Central memory CD8-positive, alpha-beta T cell (primary cell): ENCODE results near the gene DUSP15.

Experiments
- ATAC-seq: fragments of 150-1000 bp; cut with Tn5 transposase; replicated peaks from 2 replicates; pipeline ENCODE4 v1.10.0; 2022; ENCODE audit warnings: mild to moderate bottlenecking, moderate FRiP score, moderate number of reproducible peaks; ENCODE audit not compliant: poor library complexity, severe bottlenecking; ENCODE audit errors: extremely low read depth
- DNase-seq, 2 donors: peaks; one replicate each; pipeline ENCODE4 v3.0.0; 2021; ENCODE audit warnings: low spot score in 2 of 2
- H3K27ac Mint-ChIP-seq: one replicate; pipeline ENCODE4 v1.8.0; 2022; ENCODE audit warnings: low read depth, mild to moderate bottlenecking, moderate library complexity, mixed read lengths
- H3K27me3 Mint-ChIP-seq: one replicate; pipeline ENCODE4 v1.8.0; 2022; ENCODE audit warnings: mixed read lengths
- H3K36me3 Mint-ChIP-seq: one replicate; pipeline ENCODE4 v1.8.0; 2022; ENCODE audit warnings: mild to moderate bottlenecking, moderate library complexity, mixed read lengths; ENCODE audit not compliant: insufficient read depth
- H3K4me1 Mint-ChIP-seq: one replicate; pipeline ENCODE4 v1.8.0; 2022; ENCODE audit warnings: mixed read lengths
- H3K4me3 Mint-ChIP-seq: one replicate; pipeline ENCODE4 v1.8.0; 2022; ENCODE audit warnings: mild to moderate bottlenecking, moderate library complexity, mixed read lengths
- H3K9me3 Mint-ChIP-seq: one replicate; pipeline ENCODE4 v1.8.0; 2022; ENCODE audit warnings: mixed read lengths

DUSP15 gene

GRCh38 chr20:31879143-31879987 is 9.0 kb upstream of the DUSP15 start:
- peak; percentile 45 to 49 for DNase-seq
- peak; percentile 85 for ATAC-seq
- no peaks in the 10 kb centered on the region for H3K9me3 Mint-ChIP-seq
- peaks cover 2% of the 10 kb centered on the region for H3K36me3 Mint-ChIP-seq
- H3K4me1 Mint-ChIP-seq = peaks cover 20% of the 10 kb centered on the region
- peak overlapping the region; percentile 92 for H3K4me3 Mint-ChIP-seq
- H3K27me3 Mint-ChIP-seq = peaks cover 16% of the 10 kb centered on the region
- peak overlapping the region; percentile 89 for H3K27ac Mint-ChIP-seq

- no peak overlapping the region for H3K4me3 Mint-ChIP-seq
- DNase-seq = no peak
- peaks cover 2% of the 10 kb centered on the region for H3K36me3 Mint-ChIP-seq
- H3K9me3 Mint-ChIP-seq = no peaks in the 10 kb centered on the region
- no peak for ATAC-seq
- peaks cover 20% of the 10 kb centered on the region for H3K4me1 Mint-ChIP-seq
- peaks cover 25% of the 10 kb centered on the region for H3K27me3 Mint-ChIP-seq
- no peak overlapping the region for H3K27ac Mint-ChIP-seq
Observed at GRCh38 chr20:31877684-31878083, 7.4 kb upstream of the DUSP15 start.

- Mint-ChIP-seq H3K4me1 (peaks cover 18% of the 10 kb centered on the region), H3K36me3 (peaks cover 2% of the 10 kb centered on the region), H3K9me3 (no peaks in the 10 kb centered on the region), H3K27ac (no peak overlapping the region), H3K4me3 (no peak overlapping the region), H3K27me3 (peaks cover 45% of the 10 kb centered on the region)
- no peak for DNase-seq
- ATAC-seq = no peak
Observed at GRCh38 chr20:31875671-31876070, 5.3 kb upstream of the DUSP15 start.

- H3K4me3 Mint-ChIP-seq = no peak overlapping the region
Observed at GRCh38 chr20:31872406-31872805, 2.1 kb upstream of the DUSP15 start.

GRCh38 chr20:31871618-31871954 is 1.3 kb upstream of the DUSP15 start:
- ATAC-seq (no peak), DNase-seq (no peak)
- no peaks in the 10 kb centered on the region for H3K9me3 Mint-ChIP-seq
- peak overlapping the region; percentile 77 for H3K4me3 Mint-ChIP-seq
- peaks cover 56% of the 10 kb centered on the region for H3K27me3 Mint-ChIP-seq
- no peak overlapping the region for H3K27ac Mint-ChIP-seq
- peaks cover 19% of the 10 kb centered on the region for H3K4me1 Mint-ChIP-seq
- peaks cover 1% of the 10 kb centered on the region for H3K36me3 Mint-ChIP-seq

More at GRCh38 chr20:31872406-31872805, 2.1 kb upstream of the DUSP15 start:
- peaks cover 19% of the 10 kb centered on the region for H3K4me1 Mint-ChIP-seq
- H3K9me3 Mint-ChIP-seq = no peaks in the 10 kb centered on the region
- peaks cover 1% of the 10 kb centered on the region for H3K36me3 Mint-ChIP-seq
- H3K27me3 Mint-ChIP-seq = peaks cover 56% of the 10 kb centered on the region
- no peak for DNase-seq
- H3K27ac Mint-ChIP-seq = no peak overlapping the region
- ATAC-seq = no peak

- Mint-ChIP-seq H3K4me3 (peak overlapping the region; percentile 77), H3K27me3 (peaks cover 56% of the 10 kb centered on the region)
Observed at GRCh38 chr20:31870726-31871617, 645 bp upstream of the DUSP15 start.

GRCh38 chr20:31869673-31869941 is 720 bp downstream of the DUSP15 start:
- peaks cover 19% of the 10 kb centered on the region for H3K4me1 Mint-ChIP-seq

More at GRCh38 chr20:31870726-31871617, 645 bp upstream of the DUSP15 start:
- Mint-ChIP-seq H3K36me3 (peaks cover 1% of the 10 kb centered on the region), H3K27ac (no peak overlapping the region), H3K4me1 (peaks cover 19% of the 10 kb centered on the region), H3K9me3 (no peaks in the 10 kb centered on the region)
- ATAC-seq (no peak), DNase-seq (no peak)

GRCh38 chr20:31868853-31869672 is 1.3 kb downstream of the DUSP15 start:
- no peak for ATAC-seq
- peaks cover 19% of the 10 kb centered on the region for H3K4me1 Mint-ChIP-seq
- peaks cover 1% of the 10 kb centered on the region for H3K36me3 Mint-ChIP-seq
- no peak for DNase-seq
- H3K9me3 Mint-ChIP-seq = no peaks in the 10 kb centered on the region
- H3K4me3 Mint-ChIP-seq = peak overlapping the region; percentile 83
- peak overlapping the region; percentile 52 for H3K27ac Mint-ChIP-seq
- H3K27me3 Mint-ChIP-seq = peaks cover 56% of the 10 kb centered on the region

More at GRCh38 chr20:31869673-31869941, 720 bp downstream of the DUSP15 start:
- ATAC-seq (no peak), DNase-seq (no peak)
- peak overlapping the region; percentile 52 for H3K27ac Mint-ChIP-seq
- H3K4me3 Mint-ChIP-seq = peak overlapping the region; percentile 83
- no peaks in the 10 kb centered on the region for H3K9me3 Mint-ChIP-seq
- peaks cover 56% of the 10 kb centered on the region for H3K27me3 Mint-ChIP-seq
- peaks cover 1% of the 10 kb centered on the region for H3K36me3 Mint-ChIP-seq

- no peak overlapping the region for H3K4me3 Mint-ChIP-seq
- peaks cover 4% of the 10 kb centered on the region for H3K36me3 Mint-ChIP-seq
- H3K27ac Mint-ChIP-seq = no peak overlapping the region
- ATAC-seq = no peak
- no peak for DNase-seq
- peaks cover 25% of the 10 kb centered on the region for H3K4me1 Mint-ChIP-seq
- no peaks in the 10 kb centered on the region for H3K9me3 Mint-ChIP-seq
- peaks cover 32% of the 10 kb centered on the region for H3K27me3 Mint-ChIP-seq
Observed at GRCh38 chr20:31866221-31866620, 4.1 kb downstream of the DUSP15 start.

- Mint-ChIP-seq H3K36me3 (peaks cover 4% of the 10 kb centered on the region), H3K4me3 (no peak overlapping the region), H3K27me3 (peaks cover 26% of the 10 kb centered on the region), H3K27ac (no peak overlapping the region), H3K9me3 (no peaks in the 10 kb centered on the region), H3K4me1 (peaks cover 14% of the 10 kb centered on the region)
- no peak for DNase-seq
- no peak for ATAC-seq
Observed at GRCh38 chr20:31864521-31865400, 5.6 kb downstream of the DUSP15 start.

- Mint-ChIP-seq H3K4me3 (no peak overlapping the region), H3K9me3 (no peaks in the 10 kb centered on the region), H3K27ac (no peak overlapping the region), H3K4me1 (peaks cover 6% of the 10 kb centered on the region), H3K36me3 (peaks cover 2% of the 10 kb centered on the region), H3K27me3 (peaks cover 13% of the 10 kb centered on the region)
- no peak for ATAC-seq
- DNase-seq = no peak
Observed at GRCh38 chr20:31863296-31864085, 6.8 kb downstream of the DUSP15 start.
